GM12878 (cell line): ENCODE data around the gene SLC38A1. TPM values are rescaled to one million over a fixed set of nuclear protein-coding genes. Genes with fewer than 3 reads are reported as not detected.
A peak's percentile ranks its signal among the peaks of the same experiment; 100 is the strongest.

Source experiments
- ATAC-seq: fragments of 200-7000 bp; cut with Tn5 transposase; 3 replicates; pipeline ENCODE4 v1.9.1; 2020; ENCODE audit warnings: mild to moderate bottlenecking, moderate library complexity
- BruUV-seq: library from RNA; stranded (reverse); fragments of 400-500 nt; replicated peaks from 2 replicates; lab custom pipeline; 2021; lab: Mats Ljungman, UMichigan
- CTCF ChIA-PET: fragments of 300-600 bp; sonication (Branson Sonifier 250); formaldehyde crosslinking; extraction: SDS; loops from one replicate; lab custom pipeline; 2021; ENCODE audit warnings: inconsistent platforms; lab: Yijun Ruan, JAX
- POLR2A ChIA-PET: fragments of 350-600 bp; formaldehyde crosslinking; extraction: SDS; loops from one replicate; lab custom pipeline; 2021; ENCODE audit warnings: inconsistent platforms; lab: Charles Lee
- RAD21 ChIA-PET: fragments of 300-600 bp; sonication (Branson Sonifier 250); formaldehyde crosslinking; loops from one replicate; lab custom pipeline; 2023; ENCODE audit warnings: antibody characterized with exemption; ENCODE audit not compliant: unreplicated experiment; lab: Charles Lee
- SMC1A ChIA-PET: fragments of 300-600 bp; sonication (Branson Sonifier 250); formaldehyde crosslinking; loops from one replicate; lab custom pipeline; 2023; ENCODE audit not compliant: unreplicated experiment, uncharacterized antibody; lab: Charles Lee
- DNase-seq: peaks from one replicate; pipeline ENCODE4 v3.0.0-alpha.2; 2011; ENCODE audit warnings: low read depth, low spot score
- FAIRE-seq: peaks from 3 replicates; lab custom pipeline; 2011; peaks lifted over from hg19 to GRCh38; lab: Jason Lieb, UNC
- H2AFZ ChIP-seq: 2 replicates; pipeline ENCODE4 v1.6.0; 2011; ENCODE audit warnings: low read depth, low read length, control low read depth; ENCODE audit not compliant: control insufficient read depth
- H3K27ac ChIP-seq: 2 replicates; pipeline ENCODE4 v1.5.1; 2011; ENCODE audit warnings: control low read depth; ENCODE audit not compliant: control insufficient read depth, insufficient read depth
- H3K27me3 ChIP-seq, 2 experiments: replicated peaks in 1 of 2; 2 replicates each; pipeline versions ENCODE4 v1.6.0 to v1.6.1; 2011; ENCODE audit warnings: low read length in 1 of 2; ENCODE audit not compliant: control insufficient read depth in 2 of 2, insufficient read depth in 2 of 2
- H3K36me3 ChIP-seq, 2 experiments: 2 replicates each; pipeline ENCODE4 v1.5.1; 2011; ENCODE audit warnings: low read length in 1 of 2; ENCODE audit not compliant: control insufficient read depth in 2 of 2, insufficient read depth in 2 of 2
- H3K4me1 ChIP-seq: 2 replicates; pipeline ENCODE4 v1.6.1; 2011; ENCODE audit warnings: mild to moderate bottlenecking, low read length, moderate library complexity, mixed read lengths; ENCODE audit not compliant: control insufficient read depth, insufficient read depth
- H3K4me2 ChIP-seq: 2 replicates; pipeline ENCODE4 v1.6.0; 2011; ENCODE audit warnings: control low read depth; ENCODE audit not compliant: control insufficient read depth, insufficient read depth
- H3K4me3 ChIP-seq: fragments of 200-600 bp; sonication (generic); 2 replicates; pipeline ENCODE4 v1.5.1; 2016
- H3K79me2 ChIP-seq: 2 replicates; pipeline ENCODE4 v1.6.0; 2011; ENCODE audit warnings: low read length; ENCODE audit not compliant: control insufficient read depth, insufficient read depth
- H3K9ac ChIP-seq: 2 replicates; pipeline ENCODE4 v1.8.0; 2011; ENCODE audit warnings: low read length, control low read depth, mixed read lengths; ENCODE audit not compliant: control insufficient read depth, insufficient read depth
- H3K9me3 ChIP-seq: replicated peaks from 3 replicates; pipeline ENCODE4 v1.5.1; 2011; ENCODE audit warnings: mild to moderate bottlenecking, low read length; ENCODE audit not compliant: control insufficient read depth, insufficient read depth
- H4K20me1 ChIP-seq: 2 replicates; pipeline ENCODE4 v1.6.0; 2011; ENCODE audit not compliant: control insufficient read depth, insufficient read depth
- BHLHE40 ChIP-seq, 2 experiments: fragments of 450-650 bp in 1 of 2; IDR thresholded peaks; 2 replicates each; pipeline ENCODE4 v1.6.1; 2011 to 2017; ENCODE audit warnings: low read depth in 2 of 2, borderline replicate concordance in 1 of 2, improper control_type of control experiment in 1 of 2, low read length in 1 of 2, mild to moderate bottlenecking in 1 of 2
- CBFB ChIP-seq: IDR thresholded peaks from 2 replicates; pipeline ENCODE4 v1.6.1; 2016; ENCODE audit warnings: antibody characterized with exemption, low read depth
- GATAD2B ChIP-seq: fragments of 450-650 bp; conservative IDR thresholded peaks from 2 replicates; pipeline ENCODE4 v1.6.1; 2017; ENCODE audit warnings: low read depth, mild to moderate bottlenecking, moderate library complexity
- HCFC1 ChIP-seq: fragments of 150-350 bp; IDR thresholded peaks from 2 replicates; pipeline ENCODE4 v1.6.1; 2014; ENCODE audit warnings: low read length
- HDAC6 ChIP-seq: fragments of 200-600 bp; sonication (generic); IDR thresholded peaks from one replicate; pipeline ENCODE4 v1.8.0; 2017; ENCODE audit warnings: antibody characterized with exemption; ENCODE audit not compliant: unreplicated experiment
- IRF5 ChIP-seq: fragments of 450-650 bp; IDR thresholded peaks from 2 replicates; pipeline ENCODE4 v1.6.1; 2017; ENCODE audit warnings: borderline replicate concordance
- MEF2B ChIP-seq: fragments of 450-650 bp; IDR thresholded peaks from 2 replicates; pipeline ENCODE4 v1.6.1; 2018; ENCODE audit warnings: mild to moderate bottlenecking, moderate library complexity; ENCODE audit not compliant: partially characterized antibody, poor library complexity, severe bottlenecking
- NFYB ChIP-seq: IDR thresholded peaks from 2 replicates; pipeline ENCODE4 v1.6.1; 2011; ENCODE audit warnings: low read depth, mild to moderate bottlenecking, low read length, improper control_type of control experiment, moderate library complexity; ENCODE audit not compliant: insufficient read depth
- NR2F1 ChIP-seq: fragments of 450-650 bp; conservative IDR thresholded peaks from 2 replicates; pipeline ENCODE4 v1.6.1; 2017; ENCODE audit warnings: mild to moderate bottlenecking
- PKNOX1 ChIP-seq: fragments of 450-650 bp; IDR thresholded peaks from 2 replicates; pipeline ENCODE4 v1.6.1; 2016; ENCODE audit warnings: mild to moderate bottlenecking
- RB1 ChIP-seq: fragments of 450-650 bp; formaldehyde crosslinking; IDR thresholded peaks from 2 replicates; pipeline ENCODE4 v1.6.1; 2017; ENCODE audit warnings: mild to moderate bottlenecking, borderline replicate concordance
- WRNIP1 ChIP-seq: IDR thresholded peaks from 2 replicates; pipeline ENCODE4 v1.6.1; 2011; ENCODE audit warnings: low read depth, low read length, improper control_type of control experiment, borderline replicate concordance
- ZBTB11 ChIP-seq: fragments of 450-650 bp; formaldehyde crosslinking; IDR thresholded peaks from 2 replicates; pipeline ENCODE4 v1.5.0; 2022; ENCODE audit warnings: mild to moderate bottlenecking, missing genetic modification characterization
- WGBS: methylation state at CpG from one replicate; pipeline ENCODE4 v1.1.6; 2016; ENCODE audit warnings: low lambda C conversion rate; ENCODE audit not compliant: insufficient replicate concordance, insufficient coverage; ENCODE audit errors: missing lambda C conversion rate; 5-methylcytosine and 5-hydroxymethylcytosine counted together
- in situ Hi-C: fragments of 300-500 bp; cut with MboI; formaldehyde crosslinking; loops from 9 replicates; pipeline ENCODE4 v1.14.3; 2018; ENCODE audit warnings: mixed read lengths
- intact Hi-C: fragments of 100-400 bp; cut with micrococcal nuclease; formaldehyde crosslinking; loops from one replicate; pipeline ENCODE4 v1.14.2; 2022; ENCODE audit not compliant: unreplicated experiment
- polyA plus RNA-seq, 11 experiments: library from polyadenylated mRNA; depleted of rRNA in 4 of 11; unstranded in 6 of 11; stranded (reverse) in 5 of 11; fragments of >200 nt; fragmentation: Nextera tagmentation in 4 of 11; fragmentation: Illumina TruSeq in 1 of 11; extraction: Ambion mirVana in 4 of 11; extraction: Trizol in 1 of 11; gene quantifications; 1 replicate in 1 of 11; 2 replicates in 10 of 11; pipeline versions ENCODE4 v1.2.1 to v1.2.3, GENCODE V29; 2011 to 2016; ENCODE audit warnings: inconsistent platforms in 2 of 11, missing spikeins in 2 of 11, low read depth in 1 of 11
- total RNA-seq, 4 experiments: library from RNA; depleted of rRNA in 3 of 4; stranded (reverse); fragments of >200 nt in 3 of 4; fragmentation: Illumina TruSeq in 1 of 4; extraction: Trizol in 1 of 4; gene quantifications; 2 replicates each; pipeline versions ENCODE4 v1.2.1 to v1.2.3, GENCODE V29; 2013 to 2021

The SLC38A1 gene
- total and polyA plus RNA-seq, 10 of the 15 experiments (the other 5 are each of a cell fraction or from before 2014, with no cell fraction given): 38.1 to 191 (median 144) TPM

DNA sequence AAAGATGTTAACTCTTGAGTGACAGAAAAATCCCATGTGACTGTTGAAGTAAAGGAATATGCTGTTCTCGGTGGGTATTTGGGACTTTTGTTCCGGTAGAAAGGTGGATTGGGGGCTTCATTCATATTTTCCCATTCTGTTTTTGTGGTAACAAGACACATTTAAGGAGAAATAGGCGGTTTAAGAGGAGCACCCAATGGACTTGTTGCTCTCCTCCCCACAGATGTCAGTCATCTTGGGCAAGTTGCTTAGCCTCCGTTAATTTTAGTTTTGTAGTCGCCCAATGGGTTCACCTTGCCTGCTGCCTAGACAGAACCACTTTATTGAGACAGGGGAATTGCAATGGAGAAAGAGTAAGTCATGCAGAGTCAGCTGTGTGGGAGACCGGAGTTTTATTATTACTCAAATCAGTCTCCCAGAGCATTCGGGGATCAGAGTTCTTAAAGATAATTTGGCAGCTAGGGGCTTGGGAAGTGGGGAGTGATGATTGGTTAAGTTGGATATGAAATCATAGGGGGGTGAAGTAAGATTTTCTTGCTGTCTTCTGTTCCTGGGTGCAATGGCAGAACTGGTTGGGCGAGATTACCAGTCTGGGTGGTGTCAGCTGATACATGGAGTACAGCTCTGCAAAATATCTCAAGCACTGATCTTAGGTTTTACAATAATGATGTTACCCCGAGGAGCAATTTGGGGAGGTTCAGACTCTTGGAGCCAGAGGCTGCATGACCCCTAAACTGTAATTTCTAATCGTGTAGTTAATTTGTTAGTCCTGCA, 50.3 kb downstream of the SLC38A1 start (continued):
- TF ChIP-seq CBFB: peak; percentile 7; the same call in 1 of the 2 replicates
- TF ChIP-seq GATAD2B: 0 out of 2 replicates have a peak, but pooled peaks have one; percentile 23
- no peak for TF ChIP-seq WRNIP1
- no peak for TF ChIP-seq NFYB
- peak; percentile 89 for TF ChIP-seq PKNOX1
- TF ChIP-seq HDAC6: no peak
- TF ChIP-seq HCFC1: no peak

DNA sequence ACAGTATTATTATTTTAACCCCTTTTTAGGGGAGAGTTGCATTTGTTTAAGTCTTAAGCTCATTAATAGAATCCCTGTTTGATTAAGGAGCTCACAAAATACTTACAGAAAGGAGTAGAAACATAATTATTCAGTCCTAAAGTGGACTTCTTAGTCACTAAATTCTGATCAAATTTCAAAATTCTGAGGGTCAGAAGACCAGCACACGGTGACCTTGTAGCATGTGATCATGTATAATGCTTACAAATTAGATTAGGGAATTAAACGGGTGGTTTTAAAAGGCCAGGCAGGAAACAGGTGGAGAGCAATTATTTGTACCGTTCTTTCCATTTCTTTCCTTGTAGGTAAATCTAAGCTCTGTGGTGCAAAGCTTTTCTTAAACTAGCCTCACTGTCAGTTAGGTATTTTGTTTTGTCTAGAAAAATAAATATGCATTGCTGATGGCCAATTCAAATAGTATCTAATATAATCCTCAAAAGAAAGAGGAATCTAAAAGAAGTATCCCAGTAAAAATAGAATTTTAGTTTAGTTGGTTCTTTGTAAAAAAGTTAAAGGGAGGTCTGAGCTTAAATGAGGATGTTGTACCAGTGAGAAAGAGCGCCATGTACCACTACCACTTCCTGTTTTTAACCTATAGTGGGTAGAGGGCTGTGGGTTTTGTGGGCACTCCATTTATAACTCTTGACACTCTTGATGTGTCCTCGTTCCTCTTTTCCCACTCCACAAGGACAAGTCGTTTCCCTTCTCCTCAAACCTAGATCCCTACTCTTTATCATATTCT, 51.1 kb downstream of the SLC38A1 start:
- Histone ChIP-seq H2AFZ (no peak overlapping the region), H3K4me2 (peak overlapping the region; percentile 67), H3K4me3 (peak overlapping the region; percentile 44; the same call in 1 of the 2 replicates), H3K27ac (peak overlapping the region; percentile 87), H3K27me3 (no peaks in the 10 kb centered on the region), H3K79me2 (peaks cover 80% of the 10 kb centered on the region), H3K36me3 (peaks cover 7 to 24% of the 10 kb centered on the region in 2 experiments), H3K9ac (peak overlapping the region; percentile 30; the same call in 1 of the 2 replicates), H3K9me3 (no peaks in the 10 kb centered on the region), H4K20me1 (no peaks in the 10 kb centered on the region), H3K4me1 (peaks cover 62% of the 10 kb centered on the region)
- under 1% methylated on average over 6 of the region's 6 CpGs for WGBS
- BruUV-seq: TSS peak; percentile 1
- SMC1A ChIA-PET: interaction anchor here (0.6 to 8.9 kb wide), 30 partner anchors 9 to 718 kb away, joined by 3 to 117 read pairs (median 5); partner anchors contain the start of gene SLC38A1
- in situ Hi-C loops: loop anchor here (10.0 kb wide), 1 partner anchor 233 kb away; no protein-coding TSS in a partner anchor
- POLR2A ChIA-PET: interaction anchor here (0.7 to 6.2 kb wide), 12 partner anchors 9 to 998 kb away, joined by 3 to 95 read pairs (median 4); partner anchors contain the start of genes ARID2 and SLC38A1
- FAIRE-seq: peak; percentile 81
- CTCF ChIA-PET: interaction anchor here (1.0 to 3.9 kb wide), 19 partner anchors 9 to 146 kb away, joined by 3 to 23 read pairs (median 5); no protein-coding TSS in a partner anchor
- peak; percentile 71 for ATAC-seq
- peak; percentile 90 for DNase-seq
- intact Hi-C loops: loop anchor here (1.0 to 5.0 kb wide), 3 partner anchors 7 to 225 kb away; partner anchors contain the start of gene SCAF11
- RAD21 ChIA-PET: interaction anchor here (0.7 to 7.4 kb wide), 19 partner anchors 9 to 226 kb away, joined by 3 to 72 read pairs (median 8); partner anchors contain the start of gene SLC38A1
- TF ChIP-seq BHLHE40 (IDR thresholded peaks at IDR 0.05; ENCODE audit: borderline replicate concordance in 1 of 2, low read depth in 2 of 2, low read length in 1 of 2) (peak; percentile 46 to 51; a peak in 2 of 4 replicates), MEF2B (peak; percentile 94), RB1 (no peak), NR2F1 (no peak), IRF5 (peak; percentile 68; the same call in 1 of the 2 replicates), ZBTB11 (CRISPR knock-in tag) (no peak)
